Heart left ventricle (tissue), 16 donors: ENCODE data around the gene EXOC2. TPM values are rescaled to one million over a fixed set of nuclear protein-coding genes. Genes with fewer than 3 reads are reported as not detected.

Experiments
- ATAC-seq, 4 donors: fragments of 200-7000 bp; cut with Tn5 transposase; one replicate each; pipeline ENCODE4 v1.9.1; 2020 to 2022; ENCODE audit warnings: moderate library complexity in 4 of 4, mild to moderate bottlenecking in 3 of 4, moderate number of reproducible peaks in 1 of 4
- DNase-seq, 5 donors: peaks; one replicate each; pipeline ENCODE4 v3.0.0-alpha.2; 2020
- H3K27ac ChIP-seq, 12 donors: fragments of 200-600 bp; sonication (generic) in 4 of 12; one replicate each; pipeline versions ENCODE4 v1.5.0 to v1.8.0; 2016 to 2022; ENCODE audit warnings: mild to moderate bottlenecking in 2 of 12
- H3K27me3 ChIP-seq, 9 donors: fragments of 200-600 bp; sonication (generic) in 2 of 9; one replicate each; pipeline versions ENCODE4 v1.5.1 to v1.8.0; 2016 to 2022; ENCODE audit warnings: mild to moderate bottlenecking in 3 of 9
- H3K36me3 ChIP-seq, 9 donors: fragments of 200-600 bp; sonication (generic) in 2 of 9; one replicate each; pipeline versions ENCODE4 v1.5.0 to v1.8.0; 2018 to 2022; ENCODE audit warnings: mild to moderate bottlenecking in 2 of 9
- H3K4me1 ChIP-seq, 12 donors: fragments of 200-600 bp; sonication (generic) in 4 of 12; one replicate each; pipeline versions ENCODE4 v1.5.0 to v1.8.0; 2016 to 2022; ENCODE audit warnings: mild to moderate bottlenecking in 3 of 12
- H3K4me3 ChIP-seq, 12 donors: fragments of 200-600 bp; sonication (generic) in 4 of 12; one replicate each; pipeline versions ENCODE4 v1.5.0 to v1.8.0; 2017 to 2022; ENCODE audit warnings: mild to moderate bottlenecking in 9 of 12, moderate library complexity in 4 of 12
- H3K9me3 ChIP-seq, 12 donors: fragments of 200-600 bp; sonication (generic) in 4 of 12; one replicate each; pipeline versions ENCODE4 v1.5.0 to v1.8.0; 2016 to 2022; ENCODE audit warnings: mild to moderate bottlenecking in 1 of 12
- POLR2A ChIP-seq, 2 donors: fragments of 450-650 bp; IDR thresholded peaks; one replicate each; pipeline ENCODE4 v1.6.1; 2017; ENCODE audit warnings: antibody characterized with exemption in 2 of 2, mild to moderate bottlenecking in 2 of 2, moderate library complexity in 2 of 2
- WGBS, 4 donors: extraction: QIAGEN DNeasy Blood & Tissue Kit in 2 of 4; methylation state at CpG; one replicate each; pipeline versions ENCODE4 v1.1.5 to v1.1.7; 2013 to 2018; 5-methylcytosine and 5-hydroxymethylcytosine counted together
- intact Hi-C, 10 donors: fragments of 100-400 bp; cut with DNase I; formaldehyde crosslinking; loops; one replicate each; pipeline versions ENCODE4 v1.11.1 to v1.14.2; 2022
- polyA plus RNA-seq, 2 donors: library from polyadenylated mRNA; stranded (reverse); fragments of 200-250 nt; gene quantifications; one replicate each; pipeline ENCODE4 v1.2.3, GENCODE V29; 2013
- total RNA-seq, 9 donors: library from RNA; depleted of rRNA in 2 of 9; stranded (reverse); fragments of >200 nt in 2 of 9; fragmentation: NEBNext Ultra II Directional in 3 of 9; extraction: Animal tissue kit (Norgen Biotek cat#: 25700) in 3 of 9; gene quantifications; one replicate each; pipeline versions ENCODE4 v1.1.0 to v1.2.4, GENCODE V29; 2016 to 2023
- TF ChIP-seq, protein P1 (sequence below), 12 donors: fragments of 200-600 bp; sonication (generic) in 4 of 12; IDR thresholded peaks; one replicate each; pipeline versions ENCODE4 v1.5.0 to v1.8.0; 2018 to 2022; ENCODE audit warnings: antibody characterized with exemption in 12 of 12, mild to moderate bottlenecking in 5 of 12
- donor health status: ischemic (EF 13 %, LVEDD 7.1; RV severe dilation, severe dysfunction).
- donor health status: healthy with polysubstance abuse.
- donor health status: DM: no; HTN: yes; CAD: no.
- donor health status: DM: no; HTN: no; CAD: no.
- donor health status: ischemic (EF 25% LVEDD 6.9; RV normal size, moderate dysfunction).
- donor health status: ischemic (EF 25% LVEDD 5.7; RV mildly dilated, moderate dysfunction).
- donor health status: healthy.
- donor health status: DM: yes; HTN: yes; CAD: no.
- donor health status: ischemic (EF 35%, LVEDD 5.7; RV mildly dilated, moderate dysfunction).
- donor health status: nonischemic (EF 11% LVEDD 7.7; RV severe dilation, severe dysfunction).
- donor health status: DM: yes; HTN: yes; CAD: no.
- donor health status: PGD.
- donor health status: ischemic (EF 29% LVEDD 5.4; RV normal size, mild dysfunction).
- donor health status: nonischemic (EF 23%, LVEDD 6.1; RV moderate dilation, normal function).

Gene EXOC2
- total and polyA plus RNA-seq, 11 donors = 4.4 to 23.0 (median 12.5) TPM

- ATAC-seq (peak; percentile 76 to 97 (median 94)), DNase-seq (peak in 4 of 5 donors; percentile 40 to 84 (median 55))
- TF ChIP-seq, protein P1, sequence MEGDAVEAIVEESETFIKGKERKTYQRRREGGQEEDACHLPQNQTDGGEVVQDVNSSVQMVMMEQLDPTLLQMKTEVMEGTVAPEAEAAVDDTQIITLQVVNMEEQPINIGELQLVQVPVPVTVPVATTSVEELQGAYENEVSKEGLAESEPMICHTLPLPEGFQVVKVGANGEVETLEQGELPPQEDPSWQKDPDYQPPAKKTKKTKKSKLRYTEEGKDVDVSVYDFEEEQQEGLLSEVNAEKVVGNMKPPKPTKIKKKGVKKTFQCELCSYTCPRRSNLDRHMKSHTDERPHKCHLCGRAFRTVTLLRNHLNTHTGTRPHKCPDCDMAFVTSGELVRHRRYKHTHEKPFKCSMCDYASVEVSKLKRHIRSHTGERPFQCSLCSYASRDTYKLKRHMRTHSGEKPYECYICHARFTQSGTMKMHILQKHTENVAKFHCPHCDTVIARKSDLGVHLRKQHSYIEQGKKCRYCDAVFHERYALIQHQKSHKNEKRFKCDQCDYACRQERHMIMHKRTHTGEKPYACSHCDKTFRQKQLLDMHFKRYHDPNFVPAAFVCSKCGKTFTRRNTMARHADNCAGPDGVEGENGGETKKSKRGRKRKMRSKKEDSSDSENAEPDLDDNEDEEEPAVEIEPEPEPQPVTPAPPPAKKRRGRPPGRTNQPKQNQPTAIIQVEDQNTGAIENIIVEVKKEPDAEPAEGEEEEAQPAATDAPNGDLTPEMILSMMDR (IDR thresholded peaks at IDR 0.05) = no peak
- TF ChIP-seq POLR2A (IDR thresholded peaks at IDR 0.05) = no peak
- H3K27me3 ChIP-seq = no peaks in the 10 kb centered on the region
- H3K9me3 ChIP-seq = no peaks in the 10 kb centered on the region
- 68 to 85% (median 75%) methylated on average over 32 of the region's 32 CpGs for WGBS, 4 donors
- peak overlapping the region in 3 of 12 donors; percentile 41 to 66 (median 57) for H3K27ac ChIP-seq
- peaks cover 0 to 8% (median 2%) of the 10 kb centered on the region in 9 donors for H3K36me3 ChIP-seq
- no peak overlapping the region for H3K4me3 ChIP-seq
- intact Hi-C loops = no loop called here
- H3K4me1 ChIP-seq = peaks cover 0 to 6% (median 0%) of the 10 kb centered on the region in 12 donors
Observed at GRCh38 chr6:503610-504362, 189.2 kb downstream of the EXOC2 start.

DNA sequence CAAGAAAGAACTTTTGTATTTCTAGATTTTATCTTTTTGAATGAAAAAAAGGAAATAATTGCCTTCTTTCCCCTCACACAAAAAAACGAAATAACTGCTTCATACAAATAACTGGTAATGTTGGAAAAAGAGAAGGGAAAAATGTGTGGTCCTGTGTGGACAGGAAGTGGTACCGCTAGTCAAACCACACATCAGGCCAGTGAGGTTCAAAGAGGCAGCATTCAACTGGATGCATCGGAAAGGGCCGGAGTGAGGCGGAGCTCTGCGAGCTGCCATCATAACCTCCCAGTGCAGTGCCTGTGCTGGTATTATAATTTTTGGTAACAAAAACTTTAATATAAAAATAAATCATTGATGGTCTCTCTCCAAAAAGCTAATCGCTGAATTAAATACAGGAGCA lies 190.2 kb downstream of the EXOC2 start:
- TF ChIP-seq POLR2A (IDR thresholded peaks at IDR 0.05) = no peak
- intact Hi-C loops = no loop called here
- 95% methylated on average over 7 of the region's 7 CpGs for WGBS, 4 donors

DNA sequence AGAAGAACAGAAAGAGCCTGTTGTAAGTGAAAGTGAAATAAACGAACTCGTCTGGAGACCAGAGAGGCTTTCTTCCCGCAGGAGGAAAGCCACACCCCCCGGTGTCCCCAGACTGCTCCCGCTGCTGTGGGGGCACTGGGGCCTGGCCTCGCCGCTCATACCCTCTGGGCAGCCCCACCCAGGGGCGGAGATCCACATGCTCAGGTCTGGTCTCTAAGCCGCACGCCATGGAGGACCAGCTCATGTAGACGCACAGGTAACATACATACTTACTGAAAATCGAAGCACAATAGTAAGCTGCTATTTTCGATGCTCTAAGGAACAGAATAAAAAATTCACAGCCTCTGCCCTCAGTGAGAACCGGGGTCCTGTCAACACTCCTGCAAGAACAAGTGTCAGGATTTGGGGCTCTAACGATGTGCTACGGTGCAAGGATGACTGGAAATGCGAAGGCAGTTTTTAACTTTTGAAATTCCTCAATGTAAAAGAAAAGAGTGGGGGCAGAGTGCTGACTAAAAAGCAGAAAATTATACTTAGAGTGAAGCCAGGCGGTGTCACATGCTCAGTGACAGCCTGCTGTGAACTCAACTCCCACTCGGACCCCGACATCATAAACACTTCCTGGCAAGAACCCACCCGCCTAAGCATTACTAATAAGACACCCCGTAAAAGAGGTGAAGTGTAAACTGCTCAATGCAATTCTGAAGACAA lies 190.9 kb downstream of the EXOC2 start:
- no peak overlapping the region for H3K27ac ChIP-seq
- intact Hi-C loops = no loop called here
- H3K36me3 ChIP-seq = peaks cover 0 to 18% (median 9%) of the 10 kb centered on the region in 9 donors
- peak overlapping the region in 2 of 12 donors; percentile 7 to 48 for H3K4me3 ChIP-seq
- ATAC-seq = peak in 1 of 4 donors; percentile 11
- peaks cover 0 to 6% (median 0%) of the 10 kb centered on the region in 12 donors for H3K4me1 ChIP-seq
- no peak for DNase-seq
- H3K27me3 ChIP-seq = no peaks in the 10 kb centered on the region
- 79 to 85% (median 84%) methylated on average over 22 of the region's 22 CpGs for WGBS, 4 donors
- H3K9me3 ChIP-seq = no peaks in the 10 kb centered on the region
- TF ChIP-seq, protein P1 (IDR thresholded peaks at IDR 0.05) = no peak
- TF ChIP-seq POLR2A (IDR thresholded peaks at IDR 0.05) = no peak

More for the DNA sequence above, 190.2 kb downstream of the EXOC2 start:
- H3K36me3 ChIP-seq = peaks cover 0 to 16% (median 6%) of the 10 kb centered on the region in 9 donors
- H3K4me1 ChIP-seq = peaks cover 0 to 6% (median 0%) of the 10 kb centered on the region in 12 donors
- no peak overlapping the region for H3K4me3 ChIP-seq
- H3K9me3 ChIP-seq = no peaks in the 10 kb centered on the region
- H3K27me3 ChIP-seq = no peaks in the 10 kb centered on the region
- ATAC-seq (no peak), DNase-seq (no peak)
- H3K27ac ChIP-seq = no peak overlapping the region

GRCh38 chr6:499617-500016 lies 193.3 kb downstream of the EXOC2 start:
- no peaks in the 10 kb centered on the region for H3K9me3 ChIP-seq
- H3K4me3 ChIP-seq = no peak overlapping the region
- DNase-seq (no peak), ATAC-seq (no peak)
- whole genome bisulfite sequencing, 4 donors = 88 to 94% (median 92%) methylated on average over 3 of the region's 3 CpGs
- H3K36me3 ChIP-seq = peaks cover 0 to 36% (median 29%) of the 10 kb centered on the region in 9 donors
- H3K4me1 ChIP-seq = peaks cover 0 to 6% (median 0%) of the 10 kb centered on the region in 12 donors
- intact Hi-C loops = no loop called here
- TF ChIP-seq, protein P1 (IDR thresholded peaks at IDR 0.05) = no peak
- no peak for TF ChIP-seq POLR2A (IDR thresholded peaks at IDR 0.05)
- H3K27me3 ChIP-seq = no peaks in the 10 kb centered on the region
- peak overlapping the region in 1 of 12 donors; percentile 37 for H3K27ac ChIP-seq
